Astrocyte of the cerebellum (primary cell): Measurements from ENCODE around the gene EEF1A2.

Source experiments
- DNase-seq: peaks from one replicate; pipeline ENCODE4 v3.0.0-alpha.2; 2011; ENCODE audit warnings: low read depth
- H3K4me3 ChIP-seq: 2 replicates; pipeline ENCODE4 v1.5.1; 2011; ENCODE audit warnings: mild to moderate bottlenecking, low read depth, low read length, moderate library complexity
- in situ Hi-C: cut with HindIII; loops from 2 replicates; pipeline ENCODE4 v1.10.0; 2017; ENCODE audit warnings: low sequenced_read_pairs
- TF ChIP-seq, protein P1 (sequence below): IDR thresholded peaks from 2 replicates; pipeline ENCODE4 v1.5.1; 2012; ENCODE audit warnings: low read length, low read depth, moderate library complexity, mild to moderate bottlenecking; ENCODE audit errors: missing control alignments

EEF1A2 gene

GRCh38 chr20:63492518-63492917 is 6.4 kb downstream of the EEF1A2 start:
- H3K4me3 ChIP-seq: no peak overlapping the region
- in situ Hi-C loops: no loop called here
- TF ChIP-seq, protein P1, sequence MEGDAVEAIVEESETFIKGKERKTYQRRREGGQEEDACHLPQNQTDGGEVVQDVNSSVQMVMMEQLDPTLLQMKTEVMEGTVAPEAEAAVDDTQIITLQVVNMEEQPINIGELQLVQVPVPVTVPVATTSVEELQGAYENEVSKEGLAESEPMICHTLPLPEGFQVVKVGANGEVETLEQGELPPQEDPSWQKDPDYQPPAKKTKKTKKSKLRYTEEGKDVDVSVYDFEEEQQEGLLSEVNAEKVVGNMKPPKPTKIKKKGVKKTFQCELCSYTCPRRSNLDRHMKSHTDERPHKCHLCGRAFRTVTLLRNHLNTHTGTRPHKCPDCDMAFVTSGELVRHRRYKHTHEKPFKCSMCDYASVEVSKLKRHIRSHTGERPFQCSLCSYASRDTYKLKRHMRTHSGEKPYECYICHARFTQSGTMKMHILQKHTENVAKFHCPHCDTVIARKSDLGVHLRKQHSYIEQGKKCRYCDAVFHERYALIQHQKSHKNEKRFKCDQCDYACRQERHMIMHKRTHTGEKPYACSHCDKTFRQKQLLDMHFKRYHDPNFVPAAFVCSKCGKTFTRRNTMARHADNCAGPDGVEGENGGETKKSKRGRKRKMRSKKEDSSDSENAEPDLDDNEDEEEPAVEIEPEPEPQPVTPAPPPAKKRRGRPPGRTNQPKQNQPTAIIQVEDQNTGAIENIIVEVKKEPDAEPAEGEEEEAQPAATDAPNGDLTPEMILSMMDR: no peak
- DNase-seq: no peak

GRCh38 chr20:63491635-63492230 is 7.2 kb downstream of the EEF1A2 start:
- TF ChIP-seq, protein P1: no peak
- no peak for DNase-seq
- in situ Hi-C loops: no loop called here
- no peak overlapping the region for H3K4me3 ChIP-seq

GRCh38 chr20:63491078-63491477 is 7.8 kb downstream of the EEF1A2 start:
- in situ Hi-C loops: no loop called here
- H3K4me3 ChIP-seq: no peak overlapping the region
- TF ChIP-seq, protein P1: no peak
- DNase-seq: no peak

GRCh38 chr20:63490416-63490815 is 8.5 kb downstream of the EEF1A2 start:
- no peak overlapping the region for H3K4me3 ChIP-seq
- in situ Hi-C loops: no loop called here
- TF ChIP-seq, protein P1: no peak
- no peak for DNase-seq

DNA sequence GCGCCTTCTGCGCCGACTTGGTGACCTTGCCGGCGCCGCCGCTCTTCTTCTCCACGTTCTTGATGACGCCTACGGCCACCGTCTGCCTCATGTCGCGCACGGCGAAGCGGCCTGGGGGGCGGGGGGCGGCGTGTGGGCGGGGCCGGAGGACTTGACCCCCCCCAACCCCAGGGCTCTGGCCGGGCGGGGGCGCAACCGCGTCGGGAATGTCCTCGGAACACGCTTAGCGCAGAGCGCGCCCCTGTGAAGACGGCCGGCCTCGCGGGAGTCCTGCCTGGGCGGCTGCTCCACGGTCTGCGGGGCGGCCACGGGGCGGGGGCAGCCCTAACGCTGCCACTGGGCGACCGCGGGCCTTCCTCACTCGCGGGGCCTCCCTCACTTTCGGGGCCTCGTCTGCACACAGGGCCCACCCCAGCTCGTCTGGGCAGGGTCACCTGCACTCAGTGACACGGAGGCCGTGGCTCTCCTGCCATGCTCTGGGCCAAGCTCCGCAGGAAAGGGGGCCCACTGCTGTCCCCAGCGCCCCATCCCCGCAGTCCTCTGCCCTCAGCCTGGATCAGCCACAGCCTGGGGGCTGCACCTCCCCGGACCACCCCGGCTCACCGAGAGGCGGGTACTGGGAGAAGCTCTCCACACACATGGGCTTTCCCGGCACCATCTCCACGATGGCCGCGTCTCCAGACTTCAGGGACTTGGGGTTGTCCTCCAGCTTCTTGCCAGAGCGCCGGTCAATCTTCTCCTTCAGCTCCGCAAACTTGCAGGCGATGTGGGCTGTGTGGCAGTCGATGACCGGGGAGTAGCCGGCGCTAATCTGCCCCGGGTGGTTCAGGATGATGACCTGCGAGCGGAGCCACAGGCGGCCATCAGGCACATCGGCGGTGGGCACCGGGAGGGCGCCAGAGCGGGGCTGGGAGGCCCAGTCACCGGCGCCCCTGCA is 10.3 kb downstream of the EEF1A2 start:
- TF ChIP-seq, protein P1: no peak
- no peak overlapping the region for H3K4me3 ChIP-seq
- no peak for DNase-seq
- in situ Hi-C loops: no loop called here

DNA sequence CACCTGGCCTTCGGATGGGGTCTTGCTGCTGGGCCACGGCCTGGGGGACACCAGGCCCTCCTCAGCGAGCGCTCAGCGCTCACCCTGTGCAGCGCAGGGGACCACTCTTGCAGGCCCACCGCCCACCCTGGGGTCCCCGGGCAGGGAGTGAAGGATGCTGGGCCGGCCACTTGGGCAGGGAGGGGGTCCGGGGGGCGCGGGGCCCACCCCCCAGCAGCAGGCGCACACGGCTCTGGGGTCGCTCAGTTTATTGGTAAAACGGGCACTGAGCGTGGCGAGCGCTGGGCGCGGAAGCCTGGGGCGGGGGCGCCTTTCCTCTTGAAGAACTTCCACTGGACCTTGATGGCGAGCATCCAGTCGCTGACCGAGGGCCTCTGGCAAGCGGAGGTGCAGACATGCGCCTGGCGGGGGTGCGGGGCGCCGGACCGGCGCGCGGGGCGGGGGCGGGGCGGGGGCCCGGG is 11.1 kb downstream of the EEF1A2 start:
- H3K4me3 ChIP-seq: no peak overlapping the region
- DNase-seq: no peak
- in situ Hi-C loops: no loop called here
- TF ChIP-seq, protein P1: no peak
